Measurements from ENCODE around the gene LAMA2. TPM values are rescaled to one million over a fixed set of nuclear protein-coding genes. Genes with fewer than 3 reads are reported as not detected.
"Not testable (repeated sequence)": the region's sequence is repeated elsewhere in the genome, so short reads cannot be mapped to it uniquely, and the experiment has no call there.

The LAMA2 gene
- total RNA-seq, 2 donors from 2014 or later = 3.6 to 7.5 TPM

- H3K9me3 ChIP-seq = no peaks in the 10 kb centered on the region
- H3K36me3 ChIP-seq = no peaks in the 10 kb centered on the region
- intact Hi-C loops (cut with DNase I) = no loop called here
- no peaks in the 10 kb centered on the region for H3K27me3 ChIP-seq
- TF ChIP-seq CTCF (IDR thresholded peaks at IDR 0.05) = no peak
- no peaks in the 10 kb centered on the region for H3K4me1 ChIP-seq
- H3K9ac ChIP-seq (ENCODE audit: low read depth in 2 of 2, low read length in 2 of 2) = no peak overlapping the region
- H3K4me3 ChIP-seq = no peak overlapping the region
- no peak for DNase-seq
- no peak overlapping the region for H3K27ac ChIP-seq
Observed at GRCh38 chr6:129041563-129041962, 158.6 kb downstream of the LAMA2 start.

GRCh38 chr6:129046526-129046925, 163.6 kb downstream of the LAMA2 start:
- DNase-seq = no peak
- TF ChIP-seq CTCF (IDR thresholded peaks at IDR 0.05) = no peak
- no peak overlapping the region for H3K4me3 ChIP-seq
- H3K27ac ChIP-seq = no peak overlapping the region
- H3K9me3 ChIP-seq = no peaks in the 10 kb centered on the region
- intact Hi-C loops (cut with DNase I) = no loop called here
- H3K4me1 ChIP-seq = no peaks in the 10 kb centered on the region
- no peak overlapping the region for H3K9ac ChIP-seq (ENCODE audit: low read depth in 2 of 2, low read length in 2 of 2)
- no peaks in the 10 kb centered on the region for H3K27me3 ChIP-seq
- H3K36me3 ChIP-seq = no peaks in the 10 kb centered on the region

GRCh38 chr6:129047834-129048233, 164.9 kb downstream of the LAMA2 start:
- H3K9me3 ChIP-seq = no peaks in the 10 kb centered on the region
- no peaks in the 10 kb centered on the region for H3K36me3 ChIP-seq
- H3K9ac ChIP-seq (ENCODE audit: low read depth in 2 of 2, low read length in 2 of 2) = no peak overlapping the region
- H3K4me3 ChIP-seq = no peak overlapping the region
- no peak for TF ChIP-seq CTCF (IDR thresholded peaks at IDR 0.05)
- no peak for DNase-seq
- no peaks in the 10 kb centered on the region for H3K27me3 ChIP-seq
- intact Hi-C loops (cut with DNase I) = no loop called here
- H3K4me1 ChIP-seq = no peaks in the 10 kb centered on the region
- H3K27ac ChIP-seq = no peak overlapping the region

- no peak for TF ChIP-seq CTCF (IDR thresholded peaks at IDR 0.05)
- H3K9ac ChIP-seq (ENCODE audit: low read depth in 2 of 2, low read length in 2 of 2) = no peak overlapping the region
- H3K9me3 ChIP-seq = no peaks in the 10 kb centered on the region
- H3K27me3 ChIP-seq = no peaks in the 10 kb centered on the region
- no peak overlapping the region for H3K27ac ChIP-seq
- no peak for DNase-seq
- H3K4me3 ChIP-seq = no peak overlapping the region
- intact Hi-C loops (cut with DNase I) = no loop called here
- no peaks in the 10 kb centered on the region for H3K4me1 ChIP-seq
- no peaks in the 10 kb centered on the region for H3K36me3 ChIP-seq
Observed at GRCh38 chr6:129050086-129050485, 167.1 kb downstream of the LAMA2 start.

GRCh38 chr6:129053143-129053542, 170.2 kb downstream of the LAMA2 start:
- H3K4me1 ChIP-seq; H3K9me3 ChIP-seq; intact Hi-C loops (cut with DNase I); H3K27me3 ChIP-seq; H3K4me3 ChIP-seq; H3K9ac ChIP-seq (ENCODE audit: low read depth in 2 of 2, low read length in 2 of 2); H3K27ac ChIP-seq; DNase-seq; H3K36me3 ChIP-seq: not testable (repeated sequence)

GRCh38 chr6:129055796-129056195, 172.9 kb downstream of the LAMA2 start:
- TF ChIP-seq CTCF (IDR thresholded peaks at IDR 0.05) = no peak

More at GRCh38 chr6:129055796-129056195, 172.9 kb downstream of the LAMA2 start:
- Histone ChIP-seq H3K9me3 (no peaks in the 10 kb centered on the region), H3K4me3 (no peak overlapping the region), H3K27ac (no peak overlapping the region), H3K4me1 (no peaks in the 10 kb centered on the region), H3K27me3 (no peaks in the 10 kb centered on the region), H3K9ac (ENCODE audit: low read depth in 2 of 2, low read length in 2 of 2) (no peak overlapping the region), H3K36me3 (no peaks in the 10 kb centered on the region)
- intact Hi-C loops (cut with DNase I) = no loop called here
- no peak for DNase-seq

Data from colonic mucosa (tissue), 4 donors.